Measurements from ENCODE around the gene TLE4. TPM values are rescaled to one million over a fixed set of nuclear protein-coding genes. Genes with fewer than 3 reads are reported as not detected.

The TLE4 gene
- total RNA-seq, 8 experiments from 2014 or later: 30.1 to 93.9 (median 56.2) TPM

- 0 to 14% (median 0%) methylated on average over 2 to 5 of the region's 5 CpGs for WGBS, 10 experiments
- no peak for ATAC-seq (replicated peaks in 6 of 8)
- in situ Hi-C loops (cut with MboI; ENCODE audit: low pct_unique_long_range_greater_than_20kb in 2 of 9, low sequenced_read_pairs in 9 of 9, unreplicated experiment in 9 of 9): loop anchor here in 3 of 9 experiments (25.0 kb wide), 2 partner anchors 437 to 962 kb away; no protein-coding TSS in a partner anchor
These were observed 2.4 kb downstream of the TLE4 start for GRCh38 chr9:79574136-79574535.

DNA sequence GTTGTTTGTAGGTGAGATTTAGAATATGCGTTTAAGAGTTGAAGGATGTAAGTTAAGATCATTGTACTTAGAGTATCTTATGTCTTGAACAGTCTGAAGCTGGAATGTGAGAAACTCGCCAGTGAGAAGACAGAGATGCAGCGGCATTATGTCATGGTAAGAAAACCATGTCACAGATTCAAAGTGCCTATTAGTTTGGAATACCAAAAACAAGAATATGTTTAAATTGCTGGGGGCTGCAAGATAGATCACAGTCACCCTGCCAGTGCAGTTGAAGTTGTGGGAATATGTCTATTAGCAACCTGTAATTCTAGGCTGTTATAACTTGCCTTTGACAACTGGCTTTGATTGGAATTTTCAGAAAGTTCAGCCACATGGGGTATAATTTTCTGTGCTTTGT, 3.0 kb downstream of the TLE4 start:
- no peak for ATAC-seq (replicated peaks in 6 of 8)
- WGBS, 10 experiments: 0 to 83% (median 10%) methylated on average over 2 to 3 of the region's 3 CpGs
- in situ Hi-C loops (cut with MboI; ENCODE audit: low pct_unique_long_range_greater_than_20kb in 2 of 9, low sequenced_read_pairs in 9 of 9, unreplicated experiment in 9 of 9): loop anchor here in 3 of 9 experiments (25.0 kb wide), 2 partner anchors 437 to 962 kb away; no protein-coding TSS in a partner anchor
- Histone ChIP-seq H3K27ac (no peak overlapping the region), H3K4me3 (peak overlapping the region; percentile 59 to 95 (median 91)), H3K4me1 (replicated peaks in 1 of 2) (peaks cover 25 to 32% of the 10 kb centered on the region in 2 donors)

More at GRCh38 chr9:79574136-79574535, 2.4 kb downstream of the TLE4 start:
- Histone ChIP-seq H3K4me1 (replicated peaks in 1 of 2) (peaks cover 24 to 26% of the 10 kb centered on the region in 2 donors), H3K4me3 (peak overlapping the region; percentile 59 to 95 (median 91)), H3K27ac (no peak overlapping the region)

DNA sequence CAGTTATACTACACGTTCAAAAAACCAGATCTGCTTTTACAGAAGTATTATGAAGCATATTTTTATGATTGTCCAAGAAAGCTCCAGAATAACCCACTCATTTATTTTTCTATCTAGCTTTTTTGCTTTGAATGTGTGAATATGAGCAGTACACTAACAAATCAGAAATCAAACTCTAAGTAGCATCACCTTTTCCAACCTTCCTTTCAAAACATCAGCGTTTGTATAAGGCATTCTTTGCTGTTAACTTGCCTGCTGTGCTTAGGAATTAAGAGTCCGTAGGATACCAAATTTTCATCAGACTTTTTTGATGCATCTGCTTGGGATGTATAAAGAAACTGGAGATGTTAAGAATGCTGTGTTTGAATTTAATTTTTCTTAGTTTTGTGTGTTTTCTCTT, 3.8 kb downstream of the TLE4 start:
- H3K4me3 ChIP-seq: peak overlapping the region; percentile 59 to 95 (median 91)
- in situ Hi-C loops (cut with MboI; ENCODE audit: low pct_unique_long_range_greater_than_20kb in 2 of 9, low sequenced_read_pairs in 9 of 9, unreplicated experiment in 9 of 9): no loop called here
- WGBS, 10 experiments: 0 to 70% (median 22%) methylated on average over 1 to 3 of the region's 3 CpGs

DNA sequence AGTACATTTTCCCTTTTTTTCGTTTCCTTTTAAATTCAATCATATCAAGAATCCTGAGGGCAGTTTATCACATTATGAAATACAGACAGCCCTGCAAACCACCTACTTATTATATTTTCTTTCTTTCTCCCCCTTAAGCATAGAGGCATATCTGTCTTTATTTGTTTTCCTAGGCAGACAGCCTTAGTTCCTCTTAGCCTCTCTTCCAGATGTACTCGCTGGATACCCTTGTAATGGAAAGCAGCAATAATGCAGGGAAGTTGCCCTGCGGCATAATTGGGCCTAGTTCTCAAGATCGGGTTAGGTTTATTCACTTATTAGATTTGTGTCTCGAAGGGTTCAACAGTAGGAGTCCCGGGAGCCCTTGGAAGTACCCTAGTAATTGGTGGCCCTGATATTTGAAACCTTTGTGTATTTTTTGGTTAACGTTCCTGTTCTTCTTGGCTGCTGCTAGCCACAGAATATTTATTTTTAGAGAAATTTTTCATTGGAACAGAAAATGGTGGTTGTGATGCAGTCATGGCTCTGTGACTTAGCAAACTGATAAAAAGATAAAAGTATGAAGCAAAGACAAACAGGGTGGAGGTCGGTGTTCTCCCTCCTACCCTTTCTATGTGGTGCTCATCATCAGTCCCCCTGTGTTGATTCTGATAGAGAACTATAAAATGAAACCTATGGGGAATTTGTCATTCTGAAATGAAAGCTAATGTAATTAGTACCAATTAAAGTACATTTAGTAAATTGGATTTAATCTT, 6.4 kb downstream of the TLE4 start:
- Histone ChIP-seq H3K27ac (no peak overlapping the region), H3K4me1 (replicated peaks in 1 of 2) (peaks cover 41 to 66% of the 10 kb centered on the region in 2 donors), H3K4me3 (peak overlapping the region in 4 of 5 donors; percentile 1 to 89 (median 12))
- ATAC-seq (replicated peaks in 6 of 8): no peak
- 18 to 88% (median 71%) methylated on average over 3 to 8 of the region's 8 CpGs; no CpG with 5 or more reads in 1 of the 10 experiments for WGBS, 10 experiments
- in situ Hi-C loops (cut with MboI; ENCODE audit: low pct_unique_long_range_greater_than_20kb in 2 of 9, low sequenced_read_pairs in 9 of 9, unreplicated experiment in 9 of 9): no loop called here

More for the DNA sequence above, 3.8 kb downstream of the TLE4 start:
- peaks cover 23 to 40% of the 10 kb centered on the region in 2 donors for H3K4me1 ChIP-seq (replicated peaks in 1 of 2)
- ATAC-seq (replicated peaks in 6 of 8): no peak
- H3K27ac ChIP-seq: no peak overlapping the region

DNA sequence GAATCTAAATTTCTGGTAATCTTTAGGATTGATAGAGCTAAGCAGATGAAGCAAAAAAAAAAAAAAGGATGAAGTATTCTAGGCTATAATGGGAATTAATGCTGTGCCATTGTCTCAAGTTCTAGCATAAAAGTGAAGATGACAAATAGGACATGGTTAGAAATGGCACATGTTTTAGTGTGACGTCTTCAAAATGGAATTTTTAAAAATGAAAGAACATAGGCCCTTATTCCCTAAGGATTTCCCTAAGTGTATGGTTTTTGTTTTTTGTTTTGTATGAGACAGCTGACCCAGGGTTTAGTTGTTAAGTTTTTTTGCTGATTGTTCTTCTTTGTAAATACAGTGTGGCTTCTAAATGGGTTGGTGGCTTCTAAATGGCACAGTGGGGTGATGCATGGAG, 7.1 kb downstream of the TLE4 start:
- no peak overlapping the region for H3K4me3 ChIP-seq
- WGBS, 10 experiments: 44 to 100% (median 73%) methylated on average over 1 of the region's 1 CpG; no CpG with 5 or more reads in 2 of the 10 experiments
- no peak for ATAC-seq (replicated peaks in 6 of 8)

DNA sequence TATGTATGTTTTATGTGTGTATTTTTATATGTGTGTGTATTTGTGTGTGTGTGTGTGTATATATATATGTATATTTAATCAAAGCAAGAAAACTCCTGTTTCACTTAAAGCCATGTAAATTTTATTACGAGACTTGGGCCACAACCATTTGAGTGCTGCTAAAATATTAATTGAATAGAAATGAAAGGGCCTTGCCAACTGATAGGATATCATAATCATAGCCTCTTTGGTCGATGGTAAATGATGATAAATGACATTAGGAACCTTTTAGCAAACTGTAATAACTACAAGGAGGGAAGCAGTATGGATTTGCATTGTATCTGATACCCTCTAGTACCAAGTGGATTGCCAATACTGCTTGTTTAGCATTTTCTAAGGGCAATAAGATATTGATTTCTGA, 7.9 kb downstream of the TLE4 start:
- H3K4me3 ChIP-seq: peak overlapping the region in 1 of 5 donors; percentile 12

More for the DNA sequence above, 7.1 kb downstream of the TLE4 start:
- in situ Hi-C loops (cut with MboI; ENCODE audit: low pct_unique_long_range_greater_than_20kb in 2 of 9, low sequenced_read_pairs in 9 of 9, unreplicated experiment in 9 of 9): no loop called here
- Histone ChIP-seq H3K4me1 (replicated peaks in 1 of 2) (peaks cover 49 to 73% of the 10 kb centered on the region in 2 donors), H3K27ac (no peak overlapping the region)

DNA sequence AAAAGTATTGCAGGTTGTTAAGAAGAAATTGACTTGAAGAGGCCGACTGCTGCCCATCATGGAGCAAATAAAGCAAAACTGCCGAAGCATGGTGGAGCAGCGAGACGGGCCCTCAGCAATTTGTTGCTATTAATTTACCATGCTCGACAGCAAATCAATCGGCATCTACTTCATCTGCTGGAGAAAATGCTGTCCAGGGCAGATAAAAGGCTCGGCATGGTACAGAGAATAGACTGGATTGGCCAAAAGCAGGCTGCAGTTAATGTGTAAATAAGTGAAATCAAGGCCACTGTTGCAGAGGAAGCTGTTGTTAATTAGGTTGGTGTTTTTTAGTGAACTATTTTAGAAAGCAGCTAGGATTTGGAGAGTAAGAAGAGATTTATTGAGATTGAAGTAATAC, 8.3 kb downstream of the TLE4 start:
- WGBS, 10 experiments: 8 to 75% (median 21%) methylated on average over 1 to 7 of the region's 7 CpGs; no CpG with 5 or more reads in 3 of the 10 experiments
- H3K4me1 ChIP-seq (replicated peaks in 1 of 2): peaks cover 51 to 79% of the 10 kb centered on the region in 2 donors
- peak in 5 of 8 experiments; percentile 61 to 84 (median 75) for ATAC-seq (replicated peaks in 6 of 8)
- H3K4me3 ChIP-seq: peak overlapping the region in 1 of 5 donors; percentile 12
- no peak overlapping the region for H3K27ac ChIP-seq
- in situ Hi-C loops (cut with MboI; ENCODE audit: low pct_unique_long_range_greater_than_20kb in 2 of 9, low sequenced_read_pairs in 9 of 9, unreplicated experiment in 9 of 9): no loop called here

More for the DNA sequence above, 7.9 kb downstream of the TLE4 start:
- in situ Hi-C loops (cut with MboI; ENCODE audit: low pct_unique_long_range_greater_than_20kb in 2 of 9, low sequenced_read_pairs in 9 of 9, unreplicated experiment in 9 of 9): no loop called here
- WGBS, 10 experiments: 40 to 100% (median 79%) methylated on average over 1 to 2 of the region's 2 CpGs; no CpG with 5 or more reads in 1 of the 10 experiments
- H3K4me1 ChIP-seq (replicated peaks in 1 of 2): peaks cover 51 to 79% of the 10 kb centered on the region in 2 donors
- peak in 2 of 8 experiments; percentile 24 to 40 for ATAC-seq (replicated peaks in 6 of 8)
- no peak overlapping the region for H3K27ac ChIP-seq

GRCh38 chr9:79581388-79581787, 9.6 kb downstream of the TLE4 start:
- peak in 1 of 8 experiments; percentile 20 for ATAC-seq (replicated peaks in 6 of 8)
- WGBS, 10 experiments: 55 to 90% (median 82%) methylated on average over 1 to 3 of the region's 3 CpGs; no CpG with 5 or more reads in 2 of the 10 experiments
- H3K4me1 ChIP-seq (replicated peaks in 1 of 2): peaks cover 51 to 78% of the 10 kb centered on the region in 2 donors
- in situ Hi-C loops (cut with MboI; ENCODE audit: low pct_unique_long_range_greater_than_20kb in 2 of 9, low sequenced_read_pairs in 9 of 9, unreplicated experiment in 9 of 9): no loop called here
- H3K4me3 ChIP-seq: no peak overlapping the region
- H3K27ac ChIP-seq: no peak overlapping the region

GRCh38 chr9:79581794-79582193, 10.0 kb downstream of the TLE4 start:
- Histone ChIP-seq H3K27ac (no peak overlapping the region), H3K4me1 (replicated peaks in 1 of 2) (peaks cover 51 to 76% of the 10 kb centered on the region in 2 donors), H3K4me3 (no peak overlapping the region)
- in situ Hi-C loops (cut with MboI; ENCODE audit: low pct_unique_long_range_greater_than_20kb in 2 of 9, low sequenced_read_pairs in 9 of 9, unreplicated experiment in 9 of 9): no loop called here
- peak in 5 of 8 experiments; percentile 35 to 78 (median 47) for ATAC-seq (replicated peaks in 6 of 8)
- WGBS, 10 experiments: 10 to 86% (median 51%) methylated on average over 1 to 3 of the region's 3 CpGs; no CpG with 5 or more reads in 2 of the 10 experiments

GRCh38 chr9:79583952-79584654, 12.3 kb downstream of the TLE4 start:
- no peak overlapping the region for H3K27ac ChIP-seq
- 20 to 100% (median 86%) methylated on average over 1 to 9 of the region's 10 CpGs for WGBS, 10 experiments
- peak in 4 of 8 experiments; percentile 22 to 69 (median 44) for ATAC-seq (replicated peaks in 6 of 8)
- no peak overlapping the region for H3K4me3 ChIP-seq
- H3K4me1 ChIP-seq (replicated peaks in 1 of 2): peaks cover 33 to 53% of the 10 kb centered on the region in 2 donors
- in situ Hi-C loops (cut with MboI; ENCODE audit: low pct_unique_long_range_greater_than_20kb in 2 of 9, low sequenced_read_pairs in 9 of 9, unreplicated experiment in 9 of 9): no loop called here

DNA sequence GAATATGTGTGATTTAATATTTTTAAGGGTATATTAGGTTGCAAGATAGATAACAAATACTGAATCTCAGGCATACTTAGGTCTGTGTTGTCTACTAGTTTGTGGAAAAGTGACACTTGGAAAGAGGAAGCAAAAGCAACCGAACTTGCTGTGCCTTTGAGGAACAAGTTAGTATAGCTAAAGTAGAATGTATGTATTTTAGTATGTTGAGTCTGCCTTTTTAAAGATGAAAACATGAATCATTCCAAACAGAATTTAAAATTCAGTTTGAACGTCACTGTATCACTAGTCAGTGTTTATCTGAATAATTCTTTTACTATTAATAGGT, 12.9 kb downstream of the TLE4 start:
- 50 to 100% (median 88%) methylated on average over 1 to 2 of the region's 2 CpGs; no CpG with 5 or more reads in 3 of the 10 experiments for WGBS, 10 experiments
- H3K4me1 ChIP-seq (replicated peaks in 1 of 2): peaks cover 31 to 48% of the 10 kb centered on the region in 2 donors
- in situ Hi-C loops (cut with MboI; ENCODE audit: low pct_unique_long_range_greater_than_20kb in 2 of 9, low sequenced_read_pairs in 9 of 9, unreplicated experiment in 9 of 9): no loop called here

DNA sequence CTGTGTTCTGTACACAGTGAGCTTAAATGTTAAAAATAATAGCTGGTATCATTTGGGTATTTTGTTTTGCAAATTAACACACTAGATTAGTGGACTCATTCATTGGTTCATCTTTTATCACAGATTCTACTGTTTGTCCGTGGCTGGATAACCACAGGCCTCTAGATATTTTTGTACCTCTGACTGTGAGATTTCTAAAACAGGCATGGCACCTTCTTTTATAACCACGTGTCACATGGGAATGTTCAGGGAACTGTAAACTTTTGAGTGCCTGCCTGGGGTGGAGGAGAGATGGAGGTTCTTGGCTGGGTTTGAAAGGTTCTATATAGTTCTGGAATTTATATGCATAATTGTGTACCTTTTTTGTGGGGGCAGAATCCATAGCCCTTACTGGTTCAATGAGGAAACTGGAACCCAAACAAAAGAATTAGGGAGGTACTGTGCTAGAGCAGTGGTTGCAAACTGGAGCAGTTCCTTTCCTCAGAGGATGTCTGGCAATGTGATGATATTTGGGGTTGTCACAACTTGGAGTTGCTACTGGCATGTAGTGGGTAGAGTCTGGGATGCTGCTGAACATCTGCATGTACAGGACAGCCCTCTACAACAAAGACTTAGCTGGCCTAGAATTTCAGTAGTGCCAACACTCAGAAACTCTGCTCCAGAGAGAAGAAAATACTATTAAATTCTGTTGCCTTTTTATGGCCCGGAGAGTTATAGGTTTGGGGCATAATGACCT, 16.9 kb downstream of the TLE4 start:
- in situ Hi-C loops (cut with MboI; ENCODE audit: low pct_unique_long_range_greater_than_20kb in 2 of 9, low sequenced_read_pairs in 9 of 9, unreplicated experiment in 9 of 9): no loop called here
- WGBS, 10 experiments: 74 to 100% (median 100%) methylated on average over 1 to 3 of the region's 3 CpGs; no CpG with 5 or more reads in 1 of the 10 experiments
- H3K27ac ChIP-seq: no peak overlapping the region
- peaks cover 5 to 8% of the 10 kb centered on the region in 2 donors for H3K4me1 ChIP-seq (replicated peaks in 1 of 2)
- no peak overlapping the region for H3K4me3 ChIP-seq
- no peak for ATAC-seq (replicated peaks in 6 of 8)

More for the DNA sequence above, 12.9 kb downstream of the TLE4 start:
- no peak for ATAC-seq (replicated peaks in 6 of 8)
- Histone ChIP-seq H3K4me3 (no peak overlapping the region), H3K27ac (no peak overlapping the region)
